Astrocyte of the cerebellum (primary cell): ENCODE results near the gene ARL13B.
"Not testable (repeated sequence)": the region's sequence is repeated elsewhere in the genome, so short reads cannot be mapped to it uniquely, and the experiment has no call there.

Experiments used
- DNase-seq: peaks from one replicate; pipeline ENCODE4 v3.0.0-alpha.2; 2011; ENCODE audit warnings: low read depth
- H3K4me3 ChIP-seq: 2 replicates; pipeline ENCODE4 v1.5.1; 2011; ENCODE audit warnings: mild to moderate bottlenecking, low read depth, low read length, moderate library complexity
- CTCF ChIP-seq: IDR thresholded peaks from 2 replicates; pipeline ENCODE4 v1.5.1; 2012; ENCODE audit warnings: low read length, low read depth, moderate library complexity, mild to moderate bottlenecking; ENCODE audit errors: missing control alignments
- in situ Hi-C: cut with HindIII; loops from 2 replicates; pipeline ENCODE4 v1.10.0; 2017; ENCODE audit warnings: low sequenced_read_pairs

Gene ARL13B

GRCh38 chr3:94028093-94028837, 48.3 kb downstream of the ARL13B start, which contains the start of gene STX19:
Gene STX19 (minus strand): TSS chr3:94028597. CDS start chr3:94015269, 13,328 bp downstream.
- no peak for DNase-seq
- no peak for TF ChIP-seq CTCF
- no peak within 1 kb of the TSS for H3K4me3 ChIP-seq
- in situ Hi-C loops = no loop called here

GRCh38 chr3:94036909-94037507, 57.1 kb downstream of the ARL13B start:
- peak; percentile 42 for TF ChIP-seq CTCF
- DNase-seq = no peak
- in situ Hi-C loops = no loop called here
- H3K4me3 ChIP-seq = no peak overlapping the region

- H3K4me3 ChIP-seq = no peak overlapping the region
- in situ Hi-C loops = no loop called here
- TF ChIP-seq CTCF = no peak
- DNase-seq = no peak
These were observed 63.3 kb downstream of the ARL13B start for GRCh38 chr3:94043285-94043684.

- DNase-seq, H3K4me3 ChIP-seq, in situ Hi-C loops: not testable (repeated sequence)
These were observed 64.4 kb downstream of the ARL13B start for GRCh38 chr3:94044100-94044936.

GRCh38 chr3:94046533-94046932, 66.6 kb downstream of the ARL13B start:
- in situ Hi-C loops = no loop called here
- no peak for DNase-seq
- H3K4me3 ChIP-seq = no peak overlapping the region
- TF ChIP-seq CTCF = no peak

- H3K4me3 ChIP-seq = no peak overlapping the region
- in situ Hi-C loops = no loop called here
- TF ChIP-seq CTCF = no peak
- no peak for DNase-seq
These were observed 69.3 kb downstream of the ARL13B start for GRCh38 chr3:94049267-94049666.
